WI38 (cell line): ENCODE measurements around the gene ASB2.

Experiments used
- H3K4me3 ChIP-seq: 2 replicates; pipeline ENCODE4 v1.5.1; 2011; ENCODE audit warnings: low read depth, mild to moderate bottlenecking, control low read depth, low read length
- TF ChIP-seq, protein P1 (sequence below): IDR thresholded peaks from 2 replicates; pipeline ENCODE4 v1.5.1; 2012; ENCODE audit warnings: low read depth, mild to moderate bottlenecking, control low read depth, low read length

ASB2 gene

DNA sequence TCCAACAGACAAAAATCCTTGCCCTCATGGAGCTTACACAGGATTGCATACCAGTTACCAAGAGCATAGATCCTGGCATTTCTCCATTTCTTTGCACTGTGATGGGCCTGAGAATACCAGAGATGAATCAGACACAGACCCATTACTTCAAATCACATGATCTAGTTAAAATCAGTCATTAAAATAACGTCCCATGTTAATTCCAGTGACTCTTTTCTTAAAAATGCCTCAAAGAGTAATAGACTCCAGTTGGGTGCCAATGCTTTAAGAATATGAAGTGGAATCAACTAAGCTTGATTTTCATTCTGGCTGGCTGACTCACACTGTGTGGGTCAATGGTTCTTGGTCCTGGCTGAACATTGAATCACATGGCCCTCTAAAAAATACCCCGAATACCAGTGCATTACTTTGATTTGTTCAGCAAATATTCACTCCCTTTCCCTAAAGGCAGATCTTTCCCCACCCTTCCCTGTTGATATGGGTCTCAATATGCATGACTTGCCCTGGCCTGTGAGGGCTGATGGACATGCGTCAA is 11.0 kb downstream of the ASB2 start:
- H3K4me3 ChIP-seq: no peak overlapping the region
- TF ChIP-seq, protein P1, sequence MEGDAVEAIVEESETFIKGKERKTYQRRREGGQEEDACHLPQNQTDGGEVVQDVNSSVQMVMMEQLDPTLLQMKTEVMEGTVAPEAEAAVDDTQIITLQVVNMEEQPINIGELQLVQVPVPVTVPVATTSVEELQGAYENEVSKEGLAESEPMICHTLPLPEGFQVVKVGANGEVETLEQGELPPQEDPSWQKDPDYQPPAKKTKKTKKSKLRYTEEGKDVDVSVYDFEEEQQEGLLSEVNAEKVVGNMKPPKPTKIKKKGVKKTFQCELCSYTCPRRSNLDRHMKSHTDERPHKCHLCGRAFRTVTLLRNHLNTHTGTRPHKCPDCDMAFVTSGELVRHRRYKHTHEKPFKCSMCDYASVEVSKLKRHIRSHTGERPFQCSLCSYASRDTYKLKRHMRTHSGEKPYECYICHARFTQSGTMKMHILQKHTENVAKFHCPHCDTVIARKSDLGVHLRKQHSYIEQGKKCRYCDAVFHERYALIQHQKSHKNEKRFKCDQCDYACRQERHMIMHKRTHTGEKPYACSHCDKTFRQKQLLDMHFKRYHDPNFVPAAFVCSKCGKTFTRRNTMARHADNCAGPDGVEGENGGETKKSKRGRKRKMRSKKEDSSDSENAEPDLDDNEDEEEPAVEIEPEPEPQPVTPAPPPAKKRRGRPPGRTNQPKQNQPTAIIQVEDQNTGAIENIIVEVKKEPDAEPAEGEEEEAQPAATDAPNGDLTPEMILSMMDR: no peak

DNA sequence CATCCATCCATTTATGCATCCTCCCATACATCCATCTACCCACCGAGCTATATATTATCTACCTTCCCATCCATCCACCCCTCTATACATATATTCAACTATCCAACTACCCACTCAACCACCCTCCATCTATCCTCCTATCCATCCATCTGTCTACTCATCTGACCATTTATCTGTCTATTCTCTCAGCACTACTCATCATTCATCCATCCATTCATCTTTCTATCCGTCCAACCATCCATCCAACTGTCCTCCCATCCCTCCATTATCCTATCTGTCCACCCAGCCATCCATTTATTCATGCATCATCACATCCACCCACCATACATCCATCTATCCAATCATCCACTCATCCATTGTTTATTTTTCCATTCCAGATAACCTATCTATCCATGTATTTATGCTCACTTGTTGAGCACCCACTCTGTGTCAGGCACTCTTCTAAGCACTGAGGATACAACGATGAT is 11.5 kb downstream of the ASB2 start:
- no peak overlapping the region for H3K4me3 ChIP-seq
- TF ChIP-seq, protein P1: no peak

DNA sequence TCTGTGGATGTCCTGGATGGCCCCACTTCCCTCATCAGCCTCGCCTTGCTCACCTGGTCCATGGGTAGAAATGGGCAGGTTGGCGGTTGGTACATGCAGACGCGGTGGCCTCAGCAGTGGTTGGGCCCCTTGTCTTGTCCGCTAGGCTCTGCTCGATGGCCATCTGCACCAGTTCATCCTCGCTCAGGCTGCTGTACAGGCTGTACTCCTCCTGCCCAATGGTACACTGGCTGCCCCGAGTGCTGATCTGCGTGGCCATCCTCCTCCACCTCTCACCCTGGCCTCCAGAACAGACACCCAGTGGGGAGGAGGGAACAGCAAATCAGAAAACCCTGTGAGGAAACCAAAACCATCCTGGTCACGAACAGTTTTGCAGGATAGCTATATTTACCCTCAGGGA is 12.1 kb downstream of the ASB2 start:
- TF ChIP-seq, protein P1: no peak
- H3K4me3 ChIP-seq: no peak overlapping the region

DNA sequence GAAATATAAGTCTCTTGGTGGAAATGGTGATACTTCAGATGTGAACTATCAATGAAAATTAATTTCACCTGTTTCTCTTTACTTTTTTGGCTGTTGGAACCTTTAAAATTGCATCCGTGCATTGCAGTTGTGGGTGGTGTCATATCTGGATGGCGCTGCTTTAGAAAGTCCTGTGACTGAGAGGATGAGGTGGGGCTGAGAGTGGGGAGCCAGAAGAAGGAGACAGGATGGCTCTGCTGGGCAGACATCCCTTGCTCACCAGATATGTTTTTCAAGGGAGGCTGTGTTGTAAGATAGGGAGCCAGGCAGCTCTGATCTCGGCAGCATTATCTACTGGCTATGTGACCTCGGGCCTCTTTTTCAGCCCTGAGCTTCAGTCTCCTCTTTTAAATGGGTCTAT is 12.7 kb downstream of the ASB2 start:
- no peak overlapping the region for H3K4me3 ChIP-seq
- TF ChIP-seq, protein P1: no peak

DNA sequence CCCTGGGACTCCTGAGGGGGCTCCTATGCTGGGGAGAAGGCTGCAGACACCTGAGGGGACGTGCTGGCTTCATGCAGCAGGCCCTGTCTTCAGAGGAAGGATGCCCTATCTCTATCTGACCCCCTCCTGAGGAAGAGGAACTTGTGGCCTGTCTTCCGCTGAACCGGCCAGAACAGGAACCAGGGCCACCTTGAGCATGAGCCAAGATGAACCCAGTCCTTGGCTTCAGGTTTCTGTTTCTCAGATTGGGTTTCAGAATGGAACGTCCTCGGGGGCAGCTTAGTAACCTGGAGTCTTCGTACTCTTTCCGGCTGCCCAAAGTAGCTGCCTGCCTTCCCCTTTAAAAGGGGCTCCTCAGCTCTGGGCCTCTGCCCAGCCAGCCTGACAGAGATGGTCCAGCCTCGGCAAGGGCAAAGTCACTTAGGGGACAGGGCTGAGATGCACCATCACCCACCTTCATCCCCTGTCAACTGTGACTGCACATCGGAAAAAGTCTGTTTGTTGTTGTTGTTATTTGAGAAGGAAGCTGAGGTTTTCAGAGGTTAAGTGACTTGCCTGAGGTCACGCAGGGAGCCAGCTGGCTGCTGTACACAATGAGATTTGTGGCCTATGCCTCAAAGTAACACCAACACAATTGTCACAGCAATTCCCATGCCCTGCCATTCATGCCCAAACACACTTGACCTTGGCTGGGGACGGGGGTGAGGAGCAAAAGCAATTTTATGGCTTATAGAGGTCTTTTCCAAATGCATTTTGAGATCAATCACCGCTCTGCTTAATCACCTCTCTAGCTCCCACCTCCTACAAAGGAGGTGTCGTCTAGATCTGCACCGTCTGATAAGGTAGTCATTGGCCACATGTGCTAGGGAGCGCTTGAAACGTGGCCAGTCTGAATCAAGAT is 13.4 kb downstream of the ASB2 start:
- TF ChIP-seq, protein P1: no peak
- H3K4me3 ChIP-seq: no peak overlapping the region

DNA sequence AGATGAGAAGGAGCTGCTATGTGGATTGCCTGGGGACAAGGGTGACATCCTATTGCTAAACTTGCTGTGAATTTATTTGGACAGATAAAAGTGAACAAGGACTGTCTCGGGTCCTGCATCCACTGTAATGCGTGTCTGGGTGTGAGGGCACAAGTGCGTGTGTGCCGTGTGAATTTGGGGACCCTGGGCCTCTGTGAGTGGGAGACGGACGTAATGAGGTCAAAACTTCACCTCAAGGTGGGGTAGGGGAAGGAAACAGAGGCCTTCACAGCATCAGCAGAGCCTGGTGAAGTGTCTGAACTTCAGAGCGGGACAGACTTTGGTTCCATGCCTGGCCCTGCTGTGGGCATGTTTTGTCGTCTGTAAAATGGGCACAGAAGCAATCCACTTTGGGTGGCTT is 14.8 kb downstream of the ASB2 start:
- TF ChIP-seq, protein P1: no peak
- no peak overlapping the region for H3K4me3 ChIP-seq

DNA sequence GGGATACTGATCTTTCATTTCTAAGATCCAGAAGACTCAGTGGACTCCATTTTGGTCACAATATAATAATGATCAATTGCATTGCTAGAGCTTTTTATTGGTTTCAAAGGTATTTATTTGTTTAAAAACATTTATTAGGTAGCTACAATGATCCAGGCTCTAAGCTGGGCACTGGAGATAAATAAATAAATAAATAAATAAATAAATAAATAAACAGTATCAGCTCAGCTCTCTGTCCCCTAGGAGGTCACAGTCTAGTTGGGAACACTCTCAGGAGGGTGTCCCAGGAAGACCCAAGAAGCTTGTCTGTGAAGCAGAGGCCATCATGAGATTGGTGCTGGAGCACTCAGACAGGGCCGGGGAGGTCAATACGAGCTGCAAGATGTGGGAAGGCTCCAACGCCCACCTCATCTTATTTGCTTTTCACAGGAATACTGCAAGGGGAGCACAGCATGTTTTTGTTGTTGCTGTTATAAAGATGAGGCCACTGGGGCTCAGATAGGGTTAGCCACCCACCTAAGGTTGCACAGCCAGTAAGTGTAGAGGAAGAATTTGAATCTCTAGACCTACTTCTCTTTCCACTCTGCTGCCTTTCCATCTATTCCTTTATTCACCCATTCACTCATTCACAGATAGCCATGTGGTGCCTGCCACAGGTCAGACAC is 15.5 kb downstream of the ASB2 start:
- no peak overlapping the region for H3K4me3 ChIP-seq
- TF ChIP-seq, protein P1: no peak
